Hepatocyte (in vitro differentiated cells): ENCODE results near the gene TUBA1B.

Experiments
- CTCF ChIP-seq: fragments of 200-600 bp; sonication (generic); IDR thresholded peaks from 2 replicates; pipeline ENCODE4 v1.5.1; 2016; ENCODE audit warnings: antibody characterized with exemption, mild to moderate bottlenecking; ENCODE audit not compliant: poor library complexity
- EZH2phosphoT487 ChIP-seq: fragments of 200-600 bp; sonication (generic); IDR thresholded peaks from one replicate; pipeline ENCODE4 v1.6.1; 2018; ENCODE audit warnings: antibody characterized with exemption, mild to moderate bottlenecking, low read depth, moderate library complexity; ENCODE audit not compliant: unreplicated experiment, severe bottlenecking

GRCh38 chr12:49091056-49091835 is 39.9 kb downstream of the TUBA1B start:
- no peak for TF ChIP-seq CTCF
- TF ChIP-seq EZH2phosphoT487 = no peak
